HG03521 (cell line): Measurements from ENCODE around the gene PKDREJ.
A peak's percentile ranks its signal among the peaks of the same experiment; 100 is the strongest.
"Not testable (repeated sequence)": the region's sequence is repeated elsewhere in the genome, so short reads cannot be mapped to it uniquely, and the experiment has no call there.

ENCODE experiments used
- ATAC-seq: cut with Tn5 transposase; IDR thresholded peaks from one replicate; pipeline ENCODE4 v1.9.1; 2021; ENCODE audit warnings: mild to moderate bottlenecking, moderate library complexity; ENCODE audit not compliant: unreplicated experiment

Gene PKDREJ, protein sequence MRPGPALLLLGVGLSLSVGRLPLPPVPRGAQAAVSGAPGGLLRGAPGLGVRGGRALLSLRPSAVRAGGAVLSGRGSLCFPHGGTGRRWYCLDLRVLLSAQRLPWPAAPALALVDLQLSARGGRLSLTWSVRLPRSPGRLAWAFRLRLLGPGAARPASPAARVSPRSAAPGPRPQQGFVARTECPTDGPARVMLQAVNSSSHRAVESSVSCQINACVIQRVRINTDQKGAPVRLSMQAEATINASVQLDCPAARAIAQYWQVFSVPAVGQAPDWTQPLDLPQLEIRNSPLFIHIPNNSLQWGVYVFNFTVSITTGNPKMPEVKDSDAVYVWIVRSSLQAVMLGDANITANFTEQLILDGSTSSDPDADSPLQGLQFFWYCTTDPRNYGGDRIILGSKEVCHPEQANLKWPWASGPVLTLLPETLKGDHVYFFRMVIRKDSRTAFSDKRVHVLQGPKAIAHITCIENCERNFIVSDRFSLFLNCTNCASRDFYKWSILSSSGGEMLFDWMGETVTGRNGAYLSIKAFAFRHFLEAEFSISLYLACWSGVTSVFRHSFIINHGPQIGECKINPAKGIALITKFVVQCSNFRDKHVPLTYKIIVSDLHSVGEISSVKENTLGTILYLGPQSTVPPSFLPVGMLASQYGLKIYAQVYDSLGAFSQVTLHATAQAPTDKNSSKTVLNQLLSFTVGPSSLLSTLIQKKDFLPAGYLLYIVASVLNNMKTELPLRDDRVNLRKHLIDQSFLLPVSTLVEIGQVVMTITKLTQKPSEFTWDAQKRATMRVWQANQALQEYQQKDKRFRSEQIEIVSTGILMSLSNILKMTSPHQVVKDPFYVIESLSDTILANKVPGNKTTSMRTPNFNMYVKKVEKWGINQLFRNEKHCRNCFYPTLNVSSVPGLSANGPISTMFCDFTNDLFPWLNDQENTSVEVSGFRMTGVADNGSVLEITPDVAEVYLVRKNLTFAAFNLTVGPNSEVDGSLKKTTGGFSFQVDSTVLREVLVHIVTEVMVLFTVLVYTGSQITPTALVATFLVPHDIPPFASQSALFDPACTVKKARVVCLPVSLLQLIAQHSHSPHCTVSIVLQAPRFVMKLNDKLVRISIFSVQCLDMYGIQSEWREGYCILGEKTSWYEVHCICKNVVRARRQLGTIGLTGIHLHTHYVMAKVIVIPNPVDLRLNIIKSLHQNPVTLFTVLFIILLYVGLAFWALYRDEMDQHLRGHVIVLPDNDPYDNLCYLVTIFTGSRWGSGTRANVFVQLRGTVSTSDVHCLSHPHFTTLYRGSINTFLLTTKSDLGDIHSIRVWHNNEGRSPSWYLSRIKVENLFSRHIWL (N-terminal part only)

DNA sequence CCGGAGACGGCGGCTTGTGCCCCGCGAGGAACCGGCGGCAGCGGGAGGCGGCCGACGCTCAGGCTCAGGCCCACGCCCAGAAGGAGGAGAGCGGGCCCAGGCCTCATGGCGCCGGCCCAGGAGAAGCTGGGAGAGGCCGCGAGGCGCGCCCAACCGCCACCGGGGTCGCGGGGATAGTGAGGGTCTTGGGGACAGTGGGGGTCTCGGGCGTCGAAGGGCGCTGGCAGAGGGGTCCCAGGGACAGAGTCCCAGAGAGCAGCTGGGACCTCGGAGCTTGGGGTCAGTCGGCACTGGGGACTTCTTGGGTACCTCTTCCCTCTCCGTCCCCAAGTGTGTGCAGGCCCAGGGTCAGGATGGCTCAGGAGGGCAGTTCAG, at the start of gene PKDREJ:
Gene PKDREJ (minus strand): TSS at position 128 of the 375 bp plus-strand sequence. CDS start 21 bp downstream, at position 107.
- ATAC-seq: no peak

DNA sequence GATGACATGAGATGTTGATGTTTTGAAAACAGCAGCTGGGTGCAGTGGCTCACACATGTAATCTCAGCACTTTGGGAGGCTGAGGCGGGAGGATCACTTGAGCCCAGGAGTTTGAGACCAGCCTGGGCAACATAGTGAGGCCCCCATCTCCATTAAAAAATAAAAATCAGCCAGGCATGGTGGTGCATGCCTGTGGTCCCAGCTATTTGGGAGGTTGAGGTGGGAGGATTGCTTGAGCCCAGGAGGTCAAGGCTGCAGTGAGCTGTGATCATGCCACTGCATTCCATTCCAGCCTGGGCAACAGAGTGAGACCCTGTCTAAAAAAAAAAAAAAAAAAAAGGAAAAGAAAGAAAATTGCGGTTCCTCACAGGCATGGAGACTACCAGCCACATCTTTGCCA, 49.7 kb upstream of the PKDREJ start:
- ATAC-seq: not testable (repeated sequence)

DNA sequence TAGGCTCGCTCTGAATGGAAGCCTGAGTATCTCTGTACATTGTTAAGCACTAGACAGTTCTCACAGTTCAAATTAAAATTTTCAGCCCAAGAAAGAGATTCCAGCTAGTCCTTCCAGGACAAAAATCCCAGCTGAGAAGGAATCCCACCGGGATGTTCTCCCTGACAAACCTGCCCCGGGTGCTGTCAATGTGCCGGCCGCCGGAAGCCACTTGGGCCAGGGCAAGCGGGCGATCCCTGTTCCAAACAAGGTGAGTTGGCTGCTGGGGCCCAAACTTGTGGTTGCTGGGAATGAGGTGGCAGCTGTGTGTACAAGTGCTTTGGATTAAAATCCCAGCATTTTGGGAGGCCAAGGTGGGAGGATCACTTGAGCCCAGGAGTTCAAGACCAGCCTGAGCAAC, 48.9 kb upstream of the PKDREJ start:
- ATAC-seq: no peak

DNA sequence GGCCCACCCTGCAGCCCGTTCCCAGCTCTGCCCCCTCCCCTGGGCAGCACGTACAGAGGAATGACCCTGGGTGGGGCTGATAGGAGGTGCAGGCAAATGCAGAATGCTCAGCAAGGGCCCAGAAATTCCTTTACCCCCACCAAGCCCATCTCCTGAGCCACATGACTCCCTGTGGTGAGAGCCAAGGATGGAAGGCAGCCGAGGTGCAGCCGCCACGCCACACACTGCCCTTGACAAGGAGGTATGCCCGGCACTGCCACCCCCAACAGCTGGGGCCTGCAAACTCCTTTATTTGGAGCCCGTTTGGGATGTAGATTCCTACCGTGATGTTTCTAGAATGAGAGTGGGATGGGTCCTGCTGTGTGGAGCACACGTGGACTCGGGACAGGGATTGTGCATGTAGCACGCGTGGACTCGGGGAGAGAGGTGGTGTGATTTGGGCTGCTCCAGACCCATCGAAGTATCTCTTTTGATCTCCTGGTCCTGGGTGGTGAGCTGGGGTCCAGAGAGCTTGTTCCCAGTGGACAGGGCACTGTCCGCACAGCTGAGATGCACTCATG, 46.5 kb upstream of the PKDREJ start:
- no peak for ATAC-seq

DNA sequence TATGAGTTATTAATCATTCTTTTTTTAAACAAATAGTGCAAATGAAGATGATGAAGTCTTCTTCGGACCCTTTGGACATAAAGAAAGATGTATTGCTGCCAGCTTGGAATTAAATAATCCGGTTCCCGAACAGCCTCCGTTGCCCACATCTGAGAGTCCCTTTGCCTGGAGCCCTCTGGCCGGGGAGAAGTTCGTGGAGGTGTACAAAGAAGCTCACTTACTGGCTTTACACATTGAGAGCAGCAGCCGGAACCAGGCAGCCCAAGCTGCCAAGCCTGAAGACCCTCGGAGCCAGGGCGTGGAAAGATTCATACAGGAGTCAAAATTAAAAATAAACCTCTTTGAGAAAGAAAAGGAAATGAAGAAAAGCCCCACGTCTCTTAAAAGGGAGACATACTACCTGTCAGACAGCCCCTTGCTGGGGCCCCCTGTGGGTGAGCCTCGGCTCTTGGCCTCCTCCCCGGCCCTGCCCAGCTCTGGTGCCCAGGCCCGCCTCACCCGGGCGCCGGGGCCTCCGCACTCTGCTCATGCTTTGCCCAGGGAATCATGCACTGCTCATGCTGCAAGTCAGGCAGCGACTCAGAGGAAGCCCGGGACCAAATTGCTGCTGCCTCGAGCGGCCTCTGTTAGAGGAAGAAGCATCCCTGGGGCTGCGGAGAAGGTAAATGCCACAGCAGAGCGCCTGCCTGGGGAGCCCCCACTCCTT, 45.3 kb upstream of the PKDREJ start:
- no peak for ATAC-seq

DNA sequence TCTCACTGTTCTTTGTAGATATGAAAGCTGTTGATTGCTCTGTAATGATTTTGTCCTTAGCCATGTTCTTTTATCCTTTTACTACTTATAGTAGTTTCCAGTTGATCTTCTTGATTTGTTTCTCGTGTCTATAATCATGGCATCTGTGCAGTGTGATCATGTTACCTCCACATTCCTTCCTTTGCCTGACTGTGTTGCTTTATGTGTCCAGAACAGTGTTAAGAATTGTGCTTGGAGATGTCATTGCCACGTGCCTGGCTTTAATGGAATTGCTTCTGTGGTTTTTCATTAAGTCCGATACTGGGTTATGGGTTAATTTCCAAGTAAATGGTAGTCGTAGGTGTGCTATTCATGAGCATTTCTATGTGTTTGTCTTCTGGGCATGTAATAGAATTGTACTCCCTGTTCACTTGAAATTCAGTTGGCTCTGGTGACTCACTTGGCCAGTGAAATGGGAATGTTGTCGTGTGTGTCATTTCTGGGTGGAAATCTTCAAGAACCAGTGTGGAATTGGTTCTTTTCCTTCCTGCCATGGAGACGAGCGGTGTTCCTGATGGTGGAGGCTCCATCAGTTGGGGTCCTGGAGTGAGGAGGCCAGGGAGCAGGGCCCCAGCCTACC, 40.3 kb upstream of the PKDREJ start:
- no peak for ATAC-seq

DNA sequence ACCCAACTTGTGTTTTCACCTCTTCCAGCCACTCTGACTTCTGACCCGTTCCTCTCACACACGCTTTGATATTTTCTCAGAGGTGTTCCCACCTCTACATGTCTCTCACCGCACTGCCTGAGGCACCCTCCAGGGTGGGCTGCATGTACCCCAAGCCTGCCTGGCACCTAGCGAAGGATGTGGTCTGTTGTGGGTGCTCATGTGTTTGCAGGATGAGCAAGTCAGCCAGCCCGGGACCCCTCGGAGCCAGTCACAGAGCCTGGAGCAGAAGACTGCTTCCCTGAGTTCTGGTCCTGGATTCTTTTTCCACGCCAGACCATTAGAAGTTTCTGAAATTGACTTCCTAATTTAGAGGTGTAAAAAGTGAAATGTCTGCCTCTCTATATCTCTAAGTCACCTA, 37.3 kb upstream of the PKDREJ start:
- ATAC-seq: no peak

DNA sequence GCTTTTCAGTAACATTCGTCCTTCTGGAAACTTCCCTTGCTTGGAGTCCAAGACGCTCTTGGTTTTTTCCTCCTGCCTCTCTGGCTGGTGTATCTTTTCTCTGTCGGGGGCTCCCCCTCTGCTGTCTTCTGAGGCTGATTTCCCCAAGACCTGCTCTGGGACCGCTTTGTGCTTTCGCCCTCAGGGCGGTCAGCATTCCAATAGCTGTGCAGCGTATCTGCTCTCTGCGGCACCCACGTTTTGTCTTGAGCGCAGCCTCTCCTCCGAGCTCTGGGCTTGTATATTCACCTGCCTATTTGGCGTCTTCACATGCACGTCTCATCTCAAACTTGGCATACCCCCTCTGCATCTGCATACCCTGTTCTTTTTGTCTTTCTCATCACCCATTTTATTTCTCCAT, 36.0 kb upstream of the PKDREJ start:
- ATAC-seq: no peak

DNA sequence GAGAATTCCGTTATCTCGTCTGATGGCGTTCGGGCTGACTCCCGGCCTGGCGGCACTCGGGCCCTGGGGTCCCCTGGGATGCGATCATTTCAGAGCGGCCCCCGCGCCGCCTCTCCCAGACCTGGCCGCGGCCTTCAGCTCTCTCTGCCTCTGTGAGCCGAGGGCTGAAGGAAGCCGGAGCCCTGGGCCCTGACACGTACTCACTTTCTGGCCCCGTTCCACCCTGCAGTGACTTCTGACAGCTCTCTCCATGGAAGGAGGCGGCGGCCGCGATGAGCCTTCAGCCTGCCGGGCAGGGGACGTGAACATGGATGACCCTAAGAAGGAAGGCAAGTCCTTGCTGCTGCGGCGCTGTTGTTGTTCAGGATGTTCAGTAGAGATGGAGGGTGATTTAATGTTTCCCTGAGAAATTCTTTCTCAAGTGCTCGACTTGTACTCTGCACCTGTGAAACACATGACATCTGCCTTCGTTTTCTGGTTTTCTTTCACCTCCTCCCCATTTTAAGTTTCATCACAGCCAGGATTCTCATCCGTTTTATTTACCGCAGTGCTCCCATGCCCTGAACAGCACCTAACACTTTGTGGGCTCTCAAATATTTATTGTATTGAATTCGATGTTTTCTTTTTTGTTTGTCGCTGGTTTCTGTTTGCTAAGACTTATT, 34.1 kb upstream of the PKDREJ start:
- ATAC-seq: no peak

DNA sequence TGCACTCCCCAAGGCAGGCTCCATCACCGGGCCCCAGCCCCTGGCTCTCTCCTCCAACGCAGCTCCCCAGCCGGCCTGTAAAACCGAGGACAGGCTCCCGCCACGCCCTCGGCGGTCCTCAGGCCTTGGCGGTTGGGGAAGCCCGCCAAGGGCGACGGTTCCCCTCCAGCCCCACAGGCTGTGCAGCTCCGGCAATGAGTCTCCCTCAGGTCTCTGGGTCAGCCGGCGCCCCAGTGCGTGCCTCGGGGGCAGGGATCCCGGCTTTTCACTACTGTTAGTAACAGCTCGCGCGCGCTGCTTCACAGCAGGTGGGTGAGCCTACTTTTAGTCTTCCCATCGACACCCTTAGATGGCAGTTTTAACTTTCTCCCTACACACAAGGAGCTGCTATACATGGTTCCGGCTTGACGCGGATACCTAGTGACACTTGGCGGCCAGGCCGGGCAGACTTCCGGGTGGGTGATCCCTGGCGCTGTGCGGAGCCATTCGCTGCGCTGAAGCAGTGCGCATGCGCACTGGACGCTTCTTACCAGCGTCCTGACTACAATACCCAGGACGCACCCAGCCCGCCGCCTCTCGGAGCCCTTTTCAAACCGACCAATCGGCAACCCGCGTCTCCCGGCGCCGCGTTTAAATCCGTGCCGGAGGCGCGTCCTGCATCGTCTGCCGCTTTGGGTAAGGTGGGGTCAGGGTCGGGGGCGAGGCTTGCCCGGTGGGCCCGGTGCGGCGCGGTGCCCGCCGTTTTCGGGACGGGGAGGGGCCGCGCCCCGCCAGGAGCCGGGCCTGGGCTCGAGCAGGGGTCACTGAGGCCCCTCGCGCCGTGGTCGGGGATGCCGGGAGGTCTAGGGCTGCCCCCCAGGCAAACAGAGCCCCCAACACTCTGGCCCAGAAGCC, 33.4 kb upstream of the PKDREJ start, which contains the start of gene GTSE1:
Gene GTSE1 (plus strand): TSS at position 614 of the 894 bp plus-strand sequence. CDS start 531 bp downstream, outside the sequence.
- ATAC-seq: peak; percentile 91

DNA sequence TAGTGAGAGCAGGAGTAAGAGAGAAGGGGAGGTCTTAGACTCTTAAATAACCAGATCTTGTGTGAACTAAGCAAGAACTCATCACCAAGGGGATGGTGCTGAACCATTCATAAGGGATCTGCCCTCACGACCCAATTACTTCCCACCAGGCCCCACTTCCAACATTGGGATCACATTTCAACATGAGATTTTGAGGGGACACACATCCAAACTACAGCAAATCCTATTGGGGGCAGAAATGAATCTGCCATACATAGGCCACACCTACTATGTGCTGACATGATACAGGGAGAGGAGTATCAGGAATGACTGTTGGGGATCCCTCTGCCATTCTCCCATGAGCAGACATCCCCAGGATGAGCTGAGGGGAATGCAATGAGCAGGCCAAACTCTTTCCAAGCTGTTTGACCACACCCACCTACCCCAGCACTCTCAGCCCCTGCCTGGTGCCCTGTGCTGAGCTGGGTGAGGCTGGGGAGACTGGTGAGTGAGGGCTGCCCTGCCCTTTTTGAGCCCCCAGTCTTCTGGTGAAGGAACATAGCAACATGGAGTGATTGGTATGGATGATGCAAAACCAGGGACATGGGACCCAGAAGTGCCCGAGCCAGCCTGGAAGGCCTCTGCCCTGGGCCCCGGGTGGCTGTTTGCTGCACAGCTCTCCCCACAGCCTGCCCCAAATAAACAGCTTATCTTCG, 32.3 kb upstream of the PKDREJ start:
- no peak for ATAC-seq

DNA sequence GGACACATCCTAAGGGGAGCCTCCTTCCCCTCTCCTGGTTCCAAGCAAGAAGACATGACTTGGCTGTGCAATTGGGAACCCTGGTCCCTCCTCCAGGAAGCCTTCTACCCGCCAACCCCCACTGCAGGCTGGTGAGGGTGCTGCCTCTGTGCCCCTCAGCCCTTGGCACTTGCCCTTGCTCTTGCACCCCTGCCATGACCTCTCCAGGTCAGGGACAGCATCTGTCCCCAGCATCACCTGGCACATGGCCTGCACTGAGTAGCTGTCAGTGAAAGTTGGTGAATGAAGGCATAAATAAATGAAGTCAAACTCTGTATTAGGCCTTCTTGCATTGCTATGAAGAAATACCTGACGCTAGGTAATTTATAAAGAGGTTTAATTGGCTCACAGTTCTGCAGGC, 31.6 kb upstream of the PKDREJ start:
- no peak for ATAC-seq

DNA sequence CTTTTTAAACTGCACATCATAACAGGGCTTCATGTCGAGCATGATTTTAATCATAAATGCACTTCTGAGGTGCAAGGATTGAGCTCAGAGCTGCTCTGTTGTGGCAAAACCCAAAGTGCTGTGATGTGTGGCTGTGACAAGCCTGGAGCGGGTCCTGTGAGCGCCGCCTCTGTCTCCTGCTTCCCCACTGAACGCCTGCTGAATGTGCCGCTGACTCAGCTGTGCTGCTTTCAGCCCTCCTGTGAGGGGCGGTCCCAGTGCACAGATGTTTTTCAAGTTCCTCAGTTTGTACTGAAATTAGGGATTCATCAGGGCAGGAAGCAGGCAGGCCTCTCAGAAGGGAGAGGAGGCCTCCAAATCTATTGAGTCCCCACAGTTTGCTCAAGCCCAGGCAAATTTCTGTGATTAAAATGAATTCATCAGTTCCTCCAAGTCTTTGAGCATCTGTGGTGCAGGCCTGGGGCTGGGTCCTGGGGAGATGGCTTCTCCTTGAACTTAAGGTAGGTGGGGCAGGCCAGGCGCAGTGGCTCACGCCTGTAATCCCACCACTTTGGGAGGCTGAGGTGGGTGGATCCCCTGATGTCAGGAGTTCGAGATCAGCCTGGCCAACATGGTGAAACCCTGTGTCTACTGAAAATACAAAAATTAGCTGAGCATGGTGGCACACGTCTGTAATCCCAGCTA, 30.6 kb upstream of the PKDREJ start:
- no peak for ATAC-seq

DNA sequence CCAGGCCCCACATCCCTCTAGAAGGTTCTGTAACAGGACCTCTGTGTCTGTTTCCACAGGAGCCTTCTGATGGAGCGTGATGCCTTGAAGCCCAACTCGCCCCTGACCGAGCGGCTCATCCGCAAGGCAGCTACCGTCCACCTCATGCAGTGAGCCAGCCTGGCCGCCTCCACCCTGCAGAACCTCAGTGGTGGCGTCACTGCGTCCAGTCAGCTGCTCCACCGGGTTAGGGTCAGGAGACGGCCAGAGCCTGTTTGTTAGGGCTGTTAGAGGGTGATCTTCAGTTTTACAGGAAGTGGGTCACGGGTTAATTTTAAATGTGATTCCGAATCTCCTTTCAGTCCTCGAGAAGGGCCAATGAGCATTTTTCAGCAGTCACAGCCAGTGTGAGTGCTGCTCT, 29.6 kb upstream of the PKDREJ start:
- no peak for ATAC-seq

DNA sequence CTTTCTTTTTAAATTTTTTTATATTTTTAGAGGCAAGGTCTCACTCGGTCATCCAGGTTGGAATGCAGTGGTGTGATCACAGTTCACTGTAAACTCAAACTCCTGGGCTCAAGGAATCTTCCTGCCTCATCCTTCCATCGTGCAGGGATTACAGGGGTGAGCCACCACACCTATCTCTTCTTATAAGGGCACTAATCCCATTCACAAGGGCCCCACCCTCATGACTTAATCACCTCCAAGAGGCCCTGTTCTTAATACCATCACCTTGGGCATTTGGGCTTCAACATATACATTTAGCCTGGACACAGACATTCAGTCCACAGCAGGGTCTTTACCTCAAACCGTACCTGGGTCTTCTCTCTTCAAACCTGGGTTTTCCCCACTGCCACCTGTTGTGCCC, 29.0 kb upstream of the PKDREJ start:
- no peak for ATAC-seq

DNA sequence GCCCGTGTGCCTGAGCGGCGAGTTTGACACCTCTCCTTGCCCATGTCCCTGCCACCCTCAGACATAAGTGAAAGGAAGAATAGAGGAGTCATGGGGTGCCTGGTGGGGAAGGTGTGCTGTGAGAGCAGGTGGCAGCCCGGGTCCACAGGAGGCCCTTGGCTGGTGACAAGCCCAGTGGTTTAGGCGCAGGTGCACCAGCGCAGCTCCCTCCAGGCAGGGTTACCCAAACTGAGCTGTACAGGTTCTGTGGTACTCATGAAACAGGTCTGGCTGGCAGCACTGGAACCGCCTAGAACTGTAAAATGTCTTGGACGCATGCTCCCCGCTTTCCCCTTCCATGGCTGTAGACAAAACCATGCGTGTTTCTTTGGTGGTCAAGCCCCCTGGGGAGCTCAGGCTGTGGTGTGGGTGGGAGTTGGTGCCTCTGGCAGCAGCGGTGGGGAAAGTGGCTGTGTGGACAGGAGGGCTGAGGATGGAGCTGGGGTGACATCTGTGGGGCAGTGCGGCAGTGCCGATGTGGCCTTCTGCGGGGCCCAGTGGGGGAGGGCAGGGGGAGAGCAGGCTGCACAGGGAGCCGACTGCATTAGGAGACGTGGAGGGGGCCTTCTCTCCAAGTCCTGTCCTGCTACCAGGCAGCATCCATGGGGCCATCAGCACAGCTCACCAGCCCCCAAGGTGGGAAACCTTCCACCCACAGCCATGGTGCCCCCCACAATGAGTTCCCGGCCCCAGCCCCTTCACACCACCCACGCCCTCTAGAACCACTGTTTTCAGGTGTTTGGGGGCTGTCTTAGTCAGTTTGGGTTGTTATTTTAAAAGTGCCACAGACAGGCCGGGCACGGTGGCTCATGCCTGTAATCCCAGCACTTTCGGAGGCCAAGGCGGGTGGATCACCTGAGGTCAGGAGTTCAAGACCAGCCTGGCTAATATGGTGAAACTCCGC, 28.0 kb upstream of the PKDREJ start:
- ATAC-seq: no peak
